HUES6 (cell line): ENCODE measurements around the gene SGK2.

Source experiments
- H3K27ac ChIP-seq: 2 replicates; pipeline ENCODE4 v1.7.0; 2013; ENCODE audit warnings: low read depth, mild to moderate bottlenecking, low read length, inconsistent platforms
- H3K27me3 ChIP-seq: 2 replicates; pipeline ENCODE4 v1.6.1; 2013; ENCODE audit warnings: low read length; ENCODE audit not compliant: control insufficient read depth, insufficient read depth
- H3K36me3 ChIP-seq: 2 replicates; pipeline ENCODE4 v1.6.1; 2013; ENCODE audit warnings: low read length; ENCODE audit not compliant: control insufficient read depth, insufficient read depth
- H3K4me1 ChIP-seq: 2 replicates; pipeline ENCODE4 v1.6.1; 2013; ENCODE audit warnings: low read length; ENCODE audit not compliant: control insufficient read depth, insufficient read depth
- H3K4me3 ChIP-seq: 2 replicates; pipeline ENCODE4 v1.5.1; 2013; ENCODE audit warnings: low read depth, low read length
- H3K9ac ChIP-seq: one replicate; pipeline ENCODE4 v1.6.1; 2013; ENCODE audit warnings: mild to moderate bottlenecking, low read length
- H3K9me3 ChIP-seq: 2 replicates; pipeline ENCODE4 v1.6.1; 2013; ENCODE audit warnings: low read depth, low read length; ENCODE audit not compliant: control insufficient read depth, insufficient read depth

The SGK2 gene

GRCh38 chr20:43558412-43559146 is at the start of gene SGK2:
Gene SGK2 (plus strand): TSS chr20:43559027. CDS start chr20:43566496, 7,469 bp downstream.
- H3K27ac ChIP-seq, result no peak within 1 kb of the TSS

DNA sequence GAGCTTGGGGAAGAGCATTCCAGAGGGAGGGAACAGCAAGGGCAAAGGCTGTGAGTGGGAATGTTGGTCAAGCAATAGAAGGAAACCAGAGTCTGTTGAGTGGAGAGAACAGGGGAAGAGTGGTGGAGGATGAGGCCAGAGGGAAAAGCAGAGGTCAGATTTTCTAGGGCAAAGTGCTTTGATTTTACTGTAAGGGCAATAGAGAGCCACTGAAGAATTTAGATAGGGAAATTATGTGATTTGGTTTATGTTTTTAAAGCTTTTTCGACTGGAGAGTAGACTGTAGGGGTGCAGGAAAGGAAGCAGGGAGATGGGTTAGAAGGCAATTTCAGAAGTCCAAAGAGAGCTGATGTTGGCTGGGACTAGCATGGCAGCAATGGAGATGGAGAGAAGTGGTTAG is 46.9 kb upstream of the SGK2 start:
- H3K36me3 ChIP-seq, result no peaks in the 10 kb centered on the region; the same call in 1 of the 2 replicates
- no peak overlapping the region for H3K9ac ChIP-seq
- H3K4me3 ChIP-seq, result no peak overlapping the region
- peaks cover 9% of the 10 kb centered on the region for H3K4me1 ChIP-seq
- no peak overlapping the region for H3K27ac ChIP-seq
- peaks cover 6% of the 10 kb centered on the region for H3K27me3 ChIP-seq
- no peaks in the 10 kb centered on the region for H3K9me3 ChIP-seq

More at GRCh38 chr20:43558412-43559146, at the start of gene SGK2:
- Histone ChIP-seq H3K36me3 (no peaks in the 10 kb centered on the region), H3K9me3 (no peaks in the 10 kb centered on the region), H3K4me1 (peaks cover 8% of the 10 kb centered on the region; the same call in 1 of the 2 replicates), H3K4me3 (no peak within 1 kb of the TSS), H3K9ac (no peak within 1 kb of the TSS), H3K27me3 (no peaks in the 10 kb centered on the region)

DNA sequence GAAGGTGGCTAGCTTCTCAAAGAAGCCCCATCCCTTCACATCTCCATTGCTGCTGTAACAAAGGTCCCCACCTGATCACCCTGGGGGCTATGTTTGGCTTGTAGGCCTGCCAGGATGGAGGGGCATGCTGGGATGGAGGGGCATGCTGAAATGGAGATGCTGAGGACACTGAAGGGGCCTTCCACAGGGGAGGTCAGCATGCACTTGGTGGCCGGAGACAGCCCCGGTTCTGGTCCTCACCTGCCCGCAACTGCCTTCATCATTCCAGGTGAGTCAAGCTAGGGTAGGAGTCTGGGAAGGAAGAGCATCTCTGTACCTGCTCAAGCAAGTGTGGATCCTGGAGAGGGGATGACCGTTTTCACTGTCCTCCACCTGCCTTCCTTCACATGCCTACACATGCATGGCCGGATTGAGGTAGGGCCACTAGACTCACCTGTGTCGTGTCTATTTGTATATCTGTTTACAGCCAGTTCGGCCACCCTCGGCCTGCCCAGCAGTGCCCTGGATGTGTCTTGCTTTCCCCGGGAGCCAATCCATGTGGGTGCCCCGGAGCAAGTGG is 45.4 kb upstream of the SGK2 start:
- Histone ChIP-seq H3K27ac (no peak overlapping the region), H3K9me3 (no peaks in the 10 kb centered on the region), H3K36me3 (peaks cover 3% of the 10 kb centered on the region), H3K4me1 (peaks cover 6% of the 10 kb centered on the region), H3K27me3 (no peaks in the 10 kb centered on the region), H3K4me3 (peak overlapping the region; percentile 69), H3K9ac (peak overlapping the region; percentile 59)

- H3K4me3 ChIP-seq, result peak overlapping the region; percentile 84
- peaks cover 6% of the 10 kb centered on the region for H3K36me3 ChIP-seq
- peaks cover under 1% of the 10 kb centered on the region; the same call in 1 of the 2 replicates for H3K4me1 ChIP-seq
- H3K9me3 ChIP-seq, result no peaks in the 10 kb centered on the region
- H3K27ac ChIP-seq, result no peak overlapping the region
- no peaks in the 10 kb centered on the region for H3K27me3 ChIP-seq
- peak overlapping the region; percentile 59 for H3K9ac ChIP-seq
Observed at GRCh38 chr20:43513931-43514647, 44.7 kb upstream of the SGK2 start.

GRCh38 chr20:43514648-43514999 is 44.2 kb upstream of the SGK2 start:
- Histone ChIP-seq H3K27me3 (no peaks in the 10 kb centered on the region), H3K9me3 (no peaks in the 10 kb centered on the region), H3K4me3 (peak overlapping the region; percentile 84), H3K9ac (peak overlapping the region; percentile 59), H3K36me3 (peaks cover 6% of the 10 kb centered on the region), H3K27ac (no peak overlapping the region), H3K4me1 (no peaks in the 10 kb centered on the region; the same call in 1 of the 2 replicates)

DNA sequence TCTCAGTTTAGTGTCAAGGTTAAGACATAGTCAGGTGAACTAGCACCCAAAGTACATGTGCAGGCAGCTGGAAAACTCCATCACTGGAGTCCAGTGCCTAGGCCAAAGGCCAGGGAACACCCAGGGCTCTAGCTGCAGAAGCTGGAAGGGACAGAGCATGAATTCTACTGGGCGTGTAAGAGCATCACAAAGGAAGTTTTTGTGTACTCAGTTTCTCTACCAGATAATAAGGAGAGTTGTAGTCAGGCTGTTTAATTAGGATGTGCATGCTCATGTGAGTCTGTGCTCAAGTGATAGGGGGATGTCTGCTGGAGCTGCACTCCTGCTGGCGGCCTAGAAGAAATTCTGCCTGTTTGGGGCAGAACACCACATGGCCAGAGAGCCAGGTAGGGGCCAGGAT is 43.2 kb upstream of the SGK2 start:
- no peaks in the 10 kb centered on the region for H3K27me3 ChIP-seq
- H3K27ac ChIP-seq, result no peak overlapping the region
- H3K36me3 ChIP-seq, result peaks cover 13% of the 10 kb centered on the region
- peak overlapping the region; percentile 84 for H3K4me3 ChIP-seq
- no peak overlapping the region for H3K9ac ChIP-seq
- no peaks in the 10 kb centered on the region; the same call in 1 of the 2 replicates for H3K4me1 ChIP-seq
- no peaks in the 10 kb centered on the region for H3K9me3 ChIP-seq

GRCh38 chr20:43516251-43516824 is 42.5 kb upstream of the SGK2 start:
- Histone ChIP-seq H3K9me3 (no peaks in the 10 kb centered on the region), H3K27ac (no peak overlapping the region), H3K4me3 (no peak overlapping the region), H3K36me3 (peaks cover 13% of the 10 kb centered on the region), H3K9ac (no peak overlapping the region), H3K27me3 (no peaks in the 10 kb centered on the region), H3K4me1 (no peaks in the 10 kb centered on the region; the same call in 1 of the 2 replicates)

DNA sequence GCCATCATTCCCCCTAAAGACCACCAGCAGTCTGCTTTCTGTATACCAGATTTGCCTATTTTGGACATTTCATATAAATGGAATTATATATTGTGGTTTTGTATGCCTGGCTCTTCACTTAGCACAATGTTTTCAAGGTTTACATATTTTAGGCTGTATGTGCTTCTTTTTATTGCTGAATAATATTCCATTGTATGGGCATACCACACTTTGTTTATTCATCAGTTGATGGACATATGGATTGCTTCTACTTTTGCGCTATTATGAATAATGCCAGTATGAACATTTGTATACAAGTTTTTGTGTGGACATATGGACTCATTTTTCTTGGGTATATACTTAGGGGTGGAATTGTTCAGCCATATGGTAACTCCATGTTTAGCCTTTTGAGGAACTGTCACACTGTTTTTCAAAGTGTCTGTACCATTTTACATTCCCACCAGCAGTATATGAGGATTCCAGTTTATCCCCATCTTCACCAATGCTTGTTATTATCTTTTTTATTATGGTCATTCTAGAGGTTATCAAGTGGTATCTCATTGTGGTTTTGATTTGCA is 38.7 kb upstream of the SGK2 start:
- Histone ChIP-seq H3K9me3 (no peaks in the 10 kb centered on the region), H3K36me3 (peaks cover 13% of the 10 kb centered on the region), H3K4me1 (no peaks in the 10 kb centered on the region; the same call in 1 of the 2 replicates), H3K27me3 (no peaks in the 10 kb centered on the region), H3K9ac (no peak overlapping the region), H3K4me3 (no peak overlapping the region), H3K27ac (no peak overlapping the region)

- peaks cover 8% of the 10 kb centered on the region for H3K36me3 ChIP-seq
- H3K9ac ChIP-seq, result no peak overlapping the region
- no peak overlapping the region for H3K27ac ChIP-seq
- H3K4me1 ChIP-seq, result no peaks in the 10 kb centered on the region
- H3K4me3 ChIP-seq, result no peak overlapping the region
- no peaks in the 10 kb centered on the region for H3K9me3 ChIP-seq
- H3K27me3 ChIP-seq, result no peaks in the 10 kb centered on the region
Observed at GRCh38 chr20:43525021-43525420, 33.8 kb upstream of the SGK2 start.

DNA sequence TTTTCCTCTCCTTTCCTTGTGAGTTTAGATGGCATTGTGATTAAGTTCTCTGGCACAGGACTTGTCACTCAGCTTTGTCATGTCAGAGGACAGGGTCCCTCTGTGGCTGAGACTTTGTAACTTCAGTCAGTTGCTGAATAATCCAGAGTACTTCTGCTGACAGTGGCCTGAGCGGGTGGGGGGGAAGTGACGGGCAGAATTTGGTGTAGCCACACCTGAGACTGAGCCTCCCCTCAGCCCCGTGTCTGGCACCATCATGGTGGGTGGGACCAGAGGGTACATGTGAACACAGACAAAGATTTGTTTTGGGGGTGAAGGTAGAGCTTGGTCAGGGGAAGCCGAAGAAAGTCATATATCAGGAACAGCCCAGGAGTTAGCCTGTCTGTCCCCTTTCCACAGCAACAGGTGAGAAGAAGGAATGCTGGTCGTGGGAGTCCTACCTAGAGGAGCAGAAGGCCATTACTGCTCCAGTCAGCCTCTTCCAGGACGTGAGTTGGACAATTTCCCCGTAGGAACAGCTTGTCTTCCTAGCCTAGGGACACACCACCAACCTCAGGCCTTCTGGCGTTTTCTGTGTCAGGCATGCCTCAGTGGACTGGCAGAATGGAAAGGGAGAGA is 30.5 kb upstream of the SGK2 start:
- no peak overlapping the region for H3K4me3 ChIP-seq
- no peak overlapping the region for H3K9ac ChIP-seq
- no peaks in the 10 kb centered on the region for H3K27me3 ChIP-seq

More for the DNA sequence above, 30.5 kb upstream of the SGK2 start:
- Histone ChIP-seq H3K9me3 (no peaks in the 10 kb centered on the region), H3K27ac (no peak overlapping the region), H3K36me3 (peaks cover 10% of the 10 kb centered on the region; the same call in 1 of the 2 replicates), H3K4me1 (no peaks in the 10 kb centered on the region)
